ENCODE data around the gene NUDCD2.

NUDCD2 gene

DNA sequence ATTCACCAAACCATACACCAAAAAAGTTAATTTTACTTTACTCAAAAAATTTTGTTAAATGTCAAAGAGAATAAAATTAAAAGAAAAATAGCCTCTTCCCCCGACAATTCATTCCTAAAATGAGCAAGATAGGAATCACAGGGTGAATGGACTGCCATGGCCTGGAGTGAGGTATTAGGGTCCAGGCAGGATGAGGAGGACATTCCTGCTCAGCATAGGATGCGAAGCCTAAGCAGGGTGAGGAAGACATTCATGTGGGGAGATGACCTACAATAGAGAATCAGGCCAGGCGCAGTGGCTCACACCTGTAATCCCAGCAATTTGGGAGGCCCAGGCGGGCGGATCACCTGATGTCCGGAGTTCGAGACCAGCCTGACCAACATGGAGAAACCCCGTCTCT lies 8.4 kb downstream of the NUDCD2 start:
- no peak overlapping the region for H3K27ac ChIP-seq (ENCODE audit: low read depth, low read length, poor library complexity, severe bottlenecking)
- H3K79me2 ChIP-seq (ENCODE audit: insufficient read depth, low read length) = no peaks in the 10 kb centered on the region
- H3K27me3 ChIP-seq (ENCODE audit: insufficient read depth, low read length) = no peaks in the 10 kb centered on the region
- H3K4me3 ChIP-seq (ENCODE audit: low read depth, low read length, poor library complexity, severe bottlenecking) = no peak overlapping the region
- TF ChIP-seq, protein P1, sequence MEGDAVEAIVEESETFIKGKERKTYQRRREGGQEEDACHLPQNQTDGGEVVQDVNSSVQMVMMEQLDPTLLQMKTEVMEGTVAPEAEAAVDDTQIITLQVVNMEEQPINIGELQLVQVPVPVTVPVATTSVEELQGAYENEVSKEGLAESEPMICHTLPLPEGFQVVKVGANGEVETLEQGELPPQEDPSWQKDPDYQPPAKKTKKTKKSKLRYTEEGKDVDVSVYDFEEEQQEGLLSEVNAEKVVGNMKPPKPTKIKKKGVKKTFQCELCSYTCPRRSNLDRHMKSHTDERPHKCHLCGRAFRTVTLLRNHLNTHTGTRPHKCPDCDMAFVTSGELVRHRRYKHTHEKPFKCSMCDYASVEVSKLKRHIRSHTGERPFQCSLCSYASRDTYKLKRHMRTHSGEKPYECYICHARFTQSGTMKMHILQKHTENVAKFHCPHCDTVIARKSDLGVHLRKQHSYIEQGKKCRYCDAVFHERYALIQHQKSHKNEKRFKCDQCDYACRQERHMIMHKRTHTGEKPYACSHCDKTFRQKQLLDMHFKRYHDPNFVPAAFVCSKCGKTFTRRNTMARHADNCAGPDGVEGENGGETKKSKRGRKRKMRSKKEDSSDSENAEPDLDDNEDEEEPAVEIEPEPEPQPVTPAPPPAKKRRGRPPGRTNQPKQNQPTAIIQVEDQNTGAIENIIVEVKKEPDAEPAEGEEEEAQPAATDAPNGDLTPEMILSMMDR (IDR thresholded peaks at IDR 0.05; ENCODE audit: low read length) = no peak
- no peak for TF ChIP-seq EZH2 (IDR thresholded peaks at IDR 0.05; ENCODE audit: borderline replicate concordance, low read length)
- no peaks in the 10 kb centered on the region for H3K9me2 ChIP-seq (ENCODE audit: low read depth, low read length)
- no peak overlapping the region for H2AFZ ChIP-seq (ENCODE audit: low read length)
- no peaks in the 10 kb centered on the region for H3K9me3 ChIP-seq (ENCODE audit: low read length)
- no peak overlapping the region for H3K4me2 ChIP-seq (ENCODE audit: low read length)
- H3K9ac ChIP-seq (ENCODE audit: low read length) = no peak overlapping the region
- no peaks in the 10 kb centered on the region for H3K4me1 ChIP-seq (ENCODE audit: insufficient read depth, low read length, severe bottlenecking)
- H4K20me1 ChIP-seq (ENCODE audit: insufficient read depth, low read length) = no peaks in the 10 kb centered on the region
- no peaks in the 10 kb centered on the region for H3F3A ChIP-seq (ENCODE audit: insufficient read depth, low read length)
- H3K36me3 ChIP-seq (ENCODE audit: insufficient read depth, low read length) = peaks cover 96% of the 10 kb centered on the region

DNA sequence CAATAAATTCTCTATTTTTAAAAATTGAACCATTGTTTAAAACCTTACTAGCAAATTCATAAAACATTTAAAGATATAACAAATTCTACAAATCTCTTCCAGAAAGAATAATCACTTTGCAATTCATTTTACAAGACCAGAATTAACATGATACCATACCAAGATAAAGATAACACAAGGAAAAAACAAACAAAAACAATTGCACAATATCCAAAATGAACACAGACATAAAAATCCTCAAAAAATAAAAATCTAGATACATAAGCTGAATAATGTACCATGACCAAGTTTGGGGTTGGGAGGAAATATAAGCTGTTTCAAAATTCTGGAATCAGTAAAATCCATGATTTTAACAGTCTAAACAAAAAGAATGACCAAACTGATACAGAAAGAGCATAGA lies 11.4 kb downstream of the NUDCD2 start:
- Histone ChIP-seq H3K36me3 (ENCODE audit: insufficient read depth, low read length) (peaks cover 98% of the 10 kb centered on the region), H3F3A (ENCODE audit: insufficient read depth, low read length) (no peaks in the 10 kb centered on the region)

DNA sequence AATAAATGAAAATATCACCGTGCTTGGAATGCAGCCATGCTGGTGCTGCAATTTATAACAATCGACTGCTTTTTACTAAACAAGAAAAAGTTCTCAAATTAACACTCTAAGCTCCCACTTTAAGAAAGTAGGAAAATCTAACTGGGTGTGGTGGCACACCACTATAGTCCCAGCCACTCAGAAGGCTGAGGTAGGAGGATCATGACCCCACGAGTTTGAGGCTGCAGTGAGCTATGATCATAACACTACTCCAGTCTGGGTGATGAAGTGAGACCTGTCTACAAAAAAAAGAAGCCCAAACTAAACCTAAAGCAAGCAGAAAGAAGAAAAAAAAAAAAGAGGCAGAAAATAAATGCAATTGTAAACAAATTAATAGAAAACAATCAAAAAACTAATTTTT lies 12.0 kb downstream of the NUDCD2 start:
- H3K27me3 ChIP-seq (ENCODE audit: insufficient read depth, low read length) = no peaks in the 10 kb centered on the region
- H3K4me3 ChIP-seq (ENCODE audit: low read depth, low read length, poor library complexity, severe bottlenecking) = no peak overlapping the region
- H3K79me2 ChIP-seq (ENCODE audit: insufficient read depth, low read length) = no peaks in the 10 kb centered on the region
- H4K20me1 ChIP-seq (ENCODE audit: insufficient read depth, low read length) = no peaks in the 10 kb centered on the region
- H3K9me3 ChIP-seq (ENCODE audit: low read length) = no peaks in the 10 kb centered on the region
- H3K4me2 ChIP-seq (ENCODE audit: low read length) = no peak overlapping the region
- peaks cover 98% of the 10 kb centered on the region for H3K36me3 ChIP-seq (ENCODE audit: insufficient read depth, low read length)
- no peak overlapping the region for H3K27ac ChIP-seq (ENCODE audit: low read depth, low read length, poor library complexity, severe bottlenecking)
- H3K4me1 ChIP-seq (ENCODE audit: insufficient read depth, low read length, severe bottlenecking) = no peaks in the 10 kb centered on the region
- H2AFZ ChIP-seq (ENCODE audit: low read length) = no peak overlapping the region
- TF ChIP-seq EZH2 (IDR thresholded peaks at IDR 0.05; ENCODE audit: borderline replicate concordance, low read length) = no peak
- TF ChIP-seq, protein P1 (IDR thresholded peaks at IDR 0.05; ENCODE audit: low read length) = no peak
- H3K9me2 ChIP-seq (ENCODE audit: low read depth, low read length) = no peaks in the 10 kb centered on the region
- H3K9ac ChIP-seq (ENCODE audit: low read length) = no peak overlapping the region
- no peaks in the 10 kb centered on the region for H3F3A ChIP-seq (ENCODE audit: insufficient read depth, low read length)

More for the DNA sequence above, 11.4 kb downstream of the NUDCD2 start:
- no peaks in the 10 kb centered on the region for H3K27me3 ChIP-seq (ENCODE audit: insufficient read depth, low read length)
- no peak overlapping the region for H2AFZ ChIP-seq (ENCODE audit: low read length)
- H3K79me2 ChIP-seq (ENCODE audit: insufficient read depth, low read length) = no peaks in the 10 kb centered on the region
- no peak for TF ChIP-seq EZH2 (IDR thresholded peaks at IDR 0.05; ENCODE audit: borderline replicate concordance, low read length)
- TF ChIP-seq, protein P1 (IDR thresholded peaks at IDR 0.05; ENCODE audit: low read length) = no peak
- H3K9me2 ChIP-seq (ENCODE audit: low read depth, low read length) = no peaks in the 10 kb centered on the region
- no peak overlapping the region for H3K27ac ChIP-seq (ENCODE audit: low read depth, low read length, poor library complexity, severe bottlenecking)
- no peaks in the 10 kb centered on the region for H3K4me1 ChIP-seq (ENCODE audit: insufficient read depth, low read length, severe bottlenecking)
- H3K4me2 ChIP-seq (ENCODE audit: low read length) = no peak overlapping the region
- H3K9me3 ChIP-seq (ENCODE audit: low read length) = no peaks in the 10 kb centered on the region
- H3K4me3 ChIP-seq (ENCODE audit: low read depth, low read length, poor library complexity, severe bottlenecking) = no peak overlapping the region
- no peaks in the 10 kb centered on the region for H4K20me1 ChIP-seq (ENCODE audit: insufficient read depth, low read length)
- H3K9ac ChIP-seq (ENCODE audit: low read length) = no peak overlapping the region
